T47D (cell line): ENCODE data around the gene ASTN2.

Experiments used
- DNase-seq, 2 experiments: peaks; one replicate each; pipeline versions ENCODE4 v3.0.0 to v3.0.0-alpha.2; 2011 to 2012; ENCODE audit warnings: low read depth in 1 of 2, low spot score in 1 of 2
- JUND ChIP-seq: IDR thresholded peaks from 2 replicates; pipeline ENCODE4 v1.6.1; 2012; ENCODE audit warnings: low read depth
- in situ Hi-C: cut with HindIII; loops from 2 replicates; pipeline ENCODE4 v1.10.0; 2016; ENCODE audit warnings: low sequenced_read_pairs, low pct_unique_long_range_greater_than_20kb

The ASTN2 gene

GRCh38 chr9:116377179-116377798, 1037.6 kb downstream of the ASTN2 start:
- DNase-seq, result no peak
- TF ChIP-seq JUND, result no peak
- in situ Hi-C loops, result no loop called here
